Natural killer cell (primary cell): ENCODE measurements around the gene CHST4. TPM values are rescaled to one million over a fixed set of nuclear protein-coding genes. Genes with fewer than 3 reads are reported as not detected.
A peak's percentile ranks its signal among the peaks of the same experiment; 100 is the strongest.

Source experiments
- ATAC-seq, 3 donors: fragments of 150-1000 bp in 2 of 3; fragments of 200-7000 bp in 1 of 3; cut with Tn5 transposase; 1 replicate in 1 of 3; 2 replicates in 2 of 3; pipeline ENCODE4 v1.10.0; 2021; ENCODE audit warnings: mild to moderate bottlenecking in 2 of 3, moderate library complexity in 2 of 3
- DNase-seq, 2 donors: peaks; one replicate each; pipeline versions ENCODE4 v3.0.0 to v3.0.0-alpha.2; 2013 to 2021; ENCODE audit warnings: mixed read lengths in 1 of 2
- H3K27ac ChIP-seq: one replicate; pipeline ENCODE4 v1.5.1; 2013; ENCODE audit warnings: mild to moderate bottlenecking, low read length
- H3K27me3 ChIP-seq: one replicate; pipeline ENCODE4 v1.6.1; 2013; ENCODE audit warnings: low read length; ENCODE audit not compliant: control insufficient read depth, insufficient read depth
- H3K36me3 ChIP-seq: one replicate; pipeline ENCODE4 v1.6.1; 2013; ENCODE audit warnings: low read length; ENCODE audit not compliant: control insufficient read depth, insufficient read depth
- H3K4me1 ChIP-seq: one replicate; pipeline ENCODE4 v1.6.1; 2013; ENCODE audit warnings: low read length; ENCODE audit not compliant: control insufficient read depth, insufficient read depth
- H3K4me3 ChIP-seq: one replicate; pipeline ENCODE4 v1.5.1; 2013; ENCODE audit warnings: low read length
- H3K9me3 ChIP-seq: one replicate; pipeline ENCODE4 v1.6.1; 2013; ENCODE audit warnings: low read length; ENCODE audit not compliant: control insufficient read depth, insufficient read depth
- H3K27ac Mint-ChIP-seq, 2 donors: one replicate each; pipeline ENCODE4 v1.8.0; 2022; ENCODE audit warnings: mild to moderate bottlenecking in 2 of 2, mixed read lengths in 2 of 2, moderate library complexity in 1 of 2
- H3K27me3 Mint-ChIP-seq, 2 donors: one replicate each; pipeline ENCODE4 v1.8.0; 2022; ENCODE audit warnings: low read depth in 2 of 2, mixed read lengths in 2 of 2
- H3K36me3 Mint-ChIP-seq: one replicate; pipeline ENCODE4 v1.8.0; 2022; ENCODE audit warnings: mixed read lengths
- H3K4me1 Mint-ChIP-seq, 2 donors: one replicate each; pipeline ENCODE4 v1.8.0; 2022; ENCODE audit warnings: mixed read lengths in 2 of 2
- H3K4me3 Mint-ChIP-seq: one replicate; pipeline ENCODE4 v1.8.0; 2022; ENCODE audit warnings: mild to moderate bottlenecking, moderate library complexity, mixed read lengths
- H3K9me3 Mint-ChIP-seq, 2 donors: one replicate each; pipeline ENCODE4 v1.8.0; 2022; ENCODE audit warnings: mixed read lengths in 2 of 2
- WGBS: methylation state at CpG from one replicate; pipeline ENCODE4 v1.1.7; 2013; ENCODE audit warnings: missing lambda C conversion rate; ENCODE audit not compliant: insufficient coverage; 5-methylcytosine and 5-hydroxymethylcytosine counted together
- intact Hi-C: fragments of 100-400 bp; cut with micrococcal nuclease; formaldehyde crosslinking; loops from one replicate; pipeline ENCODE4 v1.14.2; 2022
- total RNA-seq, 4 donors: library from RNA; stranded (reverse); fragments of 120-200 nt in 1 of 4; gene quantifications; one replicate each; pipeline versions ENCODE4 v1.2.3 to v1.2.4, GENCODE V29; 2013 to 2022
- TF ChIP-seq, protein P1 (sequence below): fragments of 200-600 bp; IDR thresholded peaks from one replicate; pipeline ENCODE4 v1.8.0; 2022; ENCODE audit warnings: antibody characterized with exemption

The CHST4 gene
- not detected for total RNA-seq
- total RNA-seq (2013), result not detected

- no peak within 1 kb of the TSS for H3K4me3 Mint-ChIP-seq
- intact Hi-C loops, result no loop called here
Observed at GRCh38 chr16:71526111-71526631, at the start of gene CHST4. Gene CHST4, plus strand, starts transcription at chr16:71526426. Its CDS starts 10,252 bp downstream, at chr16:71536678.

GRCh38 chr16:71476457-71477124 is 49.6 kb upstream of the CHST4 start:
- Mint-ChIP-seq H3K36me3 (no peaks in the 10 kb centered on the region), H3K9me3 (no peaks in the 10 kb centered on the region), H3K27ac (peak overlapping the region in 1 of 2 donors; percentile 19), H3K27me3 (no peaks in the 10 kb centered on the region), H3K4me3 (no peak overlapping the region), H3K4me1 (no peaks in the 10 kb centered on the region)
- ATAC-seq (no peak), DNase-seq (no peak)
- intact Hi-C loops, result no loop called here
- Histone ChIP-seq H3K36me3 (peaks cover 12% of the 10 kb centered on the region), H3K9me3 (no peaks in the 10 kb centered on the region), H3K27ac (no peak overlapping the region), H3K4me3 (no peak overlapping the region), H3K27me3 (no peaks in the 10 kb centered on the region), H3K4me1 (no peaks in the 10 kb centered on the region)
- 85% methylated on average over 4 of the region's 4 CpGs for WGBS
- TF ChIP-seq, protein P1, sequence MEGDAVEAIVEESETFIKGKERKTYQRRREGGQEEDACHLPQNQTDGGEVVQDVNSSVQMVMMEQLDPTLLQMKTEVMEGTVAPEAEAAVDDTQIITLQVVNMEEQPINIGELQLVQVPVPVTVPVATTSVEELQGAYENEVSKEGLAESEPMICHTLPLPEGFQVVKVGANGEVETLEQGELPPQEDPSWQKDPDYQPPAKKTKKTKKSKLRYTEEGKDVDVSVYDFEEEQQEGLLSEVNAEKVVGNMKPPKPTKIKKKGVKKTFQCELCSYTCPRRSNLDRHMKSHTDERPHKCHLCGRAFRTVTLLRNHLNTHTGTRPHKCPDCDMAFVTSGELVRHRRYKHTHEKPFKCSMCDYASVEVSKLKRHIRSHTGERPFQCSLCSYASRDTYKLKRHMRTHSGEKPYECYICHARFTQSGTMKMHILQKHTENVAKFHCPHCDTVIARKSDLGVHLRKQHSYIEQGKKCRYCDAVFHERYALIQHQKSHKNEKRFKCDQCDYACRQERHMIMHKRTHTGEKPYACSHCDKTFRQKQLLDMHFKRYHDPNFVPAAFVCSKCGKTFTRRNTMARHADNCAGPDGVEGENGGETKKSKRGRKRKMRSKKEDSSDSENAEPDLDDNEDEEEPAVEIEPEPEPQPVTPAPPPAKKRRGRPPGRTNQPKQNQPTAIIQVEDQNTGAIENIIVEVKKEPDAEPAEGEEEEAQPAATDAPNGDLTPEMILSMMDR, result no peak

More at GRCh38 chr16:71526111-71526631, at the start of gene CHST4:
- Mint-ChIP-seq H3K9me3 (no peaks in the 10 kb centered on the region), H3K27ac (no peak within 1 kb of the TSS), H3K36me3 (no peaks in the 10 kb centered on the region), H3K4me1 (no peaks in the 10 kb centered on the region), H3K27me3 (peaks cover 19 to 21% of the 10 kb centered on the region in 2 donors)
- DNase-seq, result no peak
- Histone ChIP-seq H3K27me3 (no peaks in the 10 kb centered on the region), H3K4me1 (no peaks in the 10 kb centered on the region), H3K4me3 (no peak within 1 kb of the TSS), H3K36me3 (no peaks in the 10 kb centered on the region), H3K27ac (no peak within 1 kb of the TSS), H3K9me3 (no peaks in the 10 kb centered on the region)
- TF ChIP-seq, protein P1, result no peak
- no peak for ATAC-seq
- 23% methylated on average over 9 of the region's 9 CpGs for WGBS

GRCh38 chr16:71479420-71479819 is 46.8 kb upstream of the CHST4 start:
- Mint-ChIP-seq H3K27ac (no peak overlapping the region), H3K4me1 (peaks cover 7 to 11% of the 10 kb centered on the region in 2 donors), H3K27me3 (no peaks in the 10 kb centered on the region), H3K4me3 (no peak overlapping the region), H3K36me3 (no peaks in the 10 kb centered on the region), H3K9me3 (no peaks in the 10 kb centered on the region)
- ATAC-seq (no peak), DNase-seq (no peak)
- H3K4me1 ChIP-seq, result peaks cover 4% of the 10 kb centered on the region
- H3K4me3 ChIP-seq, result no peak overlapping the region
- TF ChIP-seq, protein P1, result no peak
- intact Hi-C loops, result no loop called here
- H3K27me3 ChIP-seq, result no peaks in the 10 kb centered on the region
- H3K36me3 ChIP-seq, result peaks cover 12% of the 10 kb centered on the region
- H3K27ac ChIP-seq, result no peak overlapping the region
- H3K9me3 ChIP-seq, result no peaks in the 10 kb centered on the region
- 89% methylated on average over 3 of the region's 3 CpGs for WGBS

DNA sequence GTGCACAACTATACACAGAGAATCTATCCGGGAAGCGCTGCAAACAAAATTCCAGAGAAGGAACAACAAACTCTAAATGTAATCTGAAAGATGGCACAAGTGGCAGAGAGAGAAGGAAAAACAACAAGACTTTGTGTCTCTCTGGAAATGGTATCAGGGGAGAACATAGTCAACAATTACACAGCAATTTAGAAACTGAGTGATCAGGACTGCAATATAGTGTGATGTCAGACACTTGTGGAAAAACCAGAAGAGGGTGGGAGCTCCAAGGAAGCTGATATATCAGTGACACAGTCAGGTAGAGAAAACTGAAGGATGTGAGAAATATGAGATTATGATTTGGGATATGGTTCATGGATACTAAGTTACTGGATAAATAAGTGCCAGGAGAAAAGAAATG is 45.3 kb upstream of the CHST4 start:
- Histone ChIP-seq H3K27me3 (no peaks in the 10 kb centered on the region), H3K27ac (no peak overlapping the region), H3K36me3 (peaks cover 8% of the 10 kb centered on the region), H3K4me3 (no peak overlapping the region), H3K9me3 (no peaks in the 10 kb centered on the region), H3K4me1 (peaks cover 7% of the 10 kb centered on the region)
- Mint-ChIP-seq H3K27ac (peak overlapping the region in 1 of 2 donors; percentile 44), H3K27me3 (no peaks in the 10 kb centered on the region), H3K4me1 (peaks cover 7 to 16% of the 10 kb centered on the region in 2 donors), H3K36me3 (no peaks in the 10 kb centered on the region), H3K4me3 (no peak overlapping the region), H3K9me3 (no peaks in the 10 kb centered on the region)
- ATAC-seq, result no peak
- 100% methylated on average over 2 of the region's 2 CpGs for WGBS
- TF ChIP-seq, protein P1, result no peak
- DNase-seq, result no peak
- intact Hi-C loops, result no loop called here
